ENCODE data around the gene ARL16.

- no peak for TF ChIP-seq CTCF (IDR thresholded peaks at IDR 0.05 in 2 of 3, conservative IDR thresholded peaks at IDR 0.05 in 1 of 3; ENCODE audit: borderline replicate concordance in 1 of 3, insufficient read depth in 1 of 3, low read depth in 2 of 3, low read length in 2 of 3)
- TF ChIP-seq CBX3 (IDR thresholded peaks at IDR 0.05; ENCODE audit: low read depth): no peak
- TF ChIP-seq, protein P1, sequence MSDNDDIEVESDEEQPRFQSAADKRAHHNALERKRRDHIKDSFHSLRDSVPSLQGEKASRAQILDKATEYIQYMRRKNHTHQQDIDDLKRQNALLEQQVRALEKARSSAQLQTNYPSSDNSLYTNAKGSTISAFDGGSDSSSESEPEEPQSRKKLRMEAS (IDR thresholded peaks at IDR 0.05): no peak
- no peak; the same call in 1 of the 2 replicates for TF ChIP-seq POLR2AphosphoS5 (IDR thresholded peaks at IDR 0.05; ENCODE audit: low read depth, low read length)
- TF ChIP-seq RAD21 (IDR thresholded peaks at IDR 0.05; ENCODE audit: low read depth): no peak
- TF ChIP-seq ZNF274 (IDR thresholded peaks at IDR 0.05; ENCODE audit: low read depth, low read length): no peak
- TF ChIP-seq ZFX (IDR thresholded peaks at IDR 0.05): no peak
- no peak for TF ChIP-seq CEBPB (IDR thresholded peaks at IDR 0.05; ENCODE audit: low read depth)
These were observed 24.4 kb upstream of the ARL16 start for GRCh38 chr17:81707725-81708646.
